Hypothalamus (tissue), 51 donors: Measurements from ENCODE around the gene CTNNA3.
A peak's percentile ranks its signal among the peaks of the same experiment; 100 is the strongest.

Experiments used
- DNase-seq, 51 donors: peaks; one replicate each; lab custom pipeline; 2025; lab: John Stamatoyannopoulos, UW

The CTNNA3 gene

GRCh38 chr10:67156239-67156638 is 539.8 kb downstream of the CTNNA3 start:
- DNase-seq = no peak

GRCh38 chr10:67151471-67151870 is 544.5 kb downstream of the CTNNA3 start:
- DNase-seq = no peak

GRCh38 chr10:67144530-67144929 is 551.5 kb downstream of the CTNNA3 start:
- no peak for DNase-seq

GRCh38 chr10:67141300-67141699 is 554.7 kb downstream of the CTNNA3 start:
- no peak for DNase-seq

GRCh38 chr10:67140641-67141040 is 555.4 kb downstream of the CTNNA3 start:
- no peak for DNase-seq

GRCh38 chr10:67127441-67127840 is 568.6 kb downstream of the CTNNA3 start:
- no peak for DNase-seq

GRCh38 chr10:67119651-67120050 is 576.3 kb downstream of the CTNNA3 start:
- no peak for DNase-seq

GRCh38 chr10:67115972-67116371 is 580.0 kb downstream of the CTNNA3 start:
- no peak for DNase-seq

- DNase-seq = no peak
These were observed 581.0 kb downstream of the CTNNA3 start for GRCh38 chr10:67114945-67115344.

- DNase-seq = no peak
These were observed 583.2 kb downstream of the CTNNA3 start for GRCh38 chr10:67112765-67113164.

- DNase-seq = no peak
These were observed 585.7 kb downstream of the CTNNA3 start for GRCh38 chr10:67110286-67110685.

GRCh38 chr10:67107670-67108069 is 588.3 kb downstream of the CTNNA3 start:
- DNase-seq = no peak

GRCh38 chr10:67100951-67101350 is 595.0 kb downstream of the CTNNA3 start:
- no peak for DNase-seq

- DNase-seq = no peak
These were observed 597.5 kb downstream of the CTNNA3 start for GRCh38 chr10:67098461-67098860.

- no peak for DNase-seq
These were observed 600.5 kb downstream of the CTNNA3 start for GRCh38 chr10:67095531-67095930.

GRCh38 chr10:67088036-67088435 is 608.0 kb downstream of the CTNNA3 start:
- peak in 2 of 51 donors; percentile 1 to 7 for DNase-seq

GRCh38 chr10:67087135-67087425 is 608.9 kb downstream of the CTNNA3 start:
- DNase-seq = no peak

- DNase-seq = no peak
These were observed 609.5 kb downstream of the CTNNA3 start for GRCh38 chr10:67086327-67087134.

GRCh38 chr10:67079126-67079525 is 616.9 kb downstream of the CTNNA3 start:
- peak in 10 of 51 donors; percentile 1 to 31 (median 6) for DNase-seq

- DNase-seq = no peak
These were observed 618.6 kb downstream of the CTNNA3 start for GRCh38 chr10:67077376-67077775.

- DNase-seq = no peak
These were observed 619.9 kb downstream of the CTNNA3 start for GRCh38 chr10:67076144-67076543.

GRCh38 chr10:67075491-67075971 is 620.5 kb downstream of the CTNNA3 start:
- no peak for DNase-seq

- no peak for DNase-seq
These were observed 623.3 kb downstream of the CTNNA3 start for GRCh38 chr10:67072654-67073053.
